Uterus (tissue), 2 donors: Measurements from ENCODE around the gene ORC5.

Experiments used
- CTCF ChIP-seq, 4 experiments: fragments of 200-600 bp in 2 of 4; fragments of 450-650 bp in 2 of 4; sonication (generic) in 2 of 4; IDR thresholded peaks; one replicate each; pipeline ENCODE4 v1.5.1; 2016 to 2019; ENCODE audit warnings: antibody characterized with exemption in 4 of 4, mild to moderate bottlenecking in 2 of 4, moderate library complexity in 1 of 4
- POLR2A ChIP-seq, 2 donors: fragments of 450-650 bp; IDR thresholded peaks; one replicate each; pipeline ENCODE4 v1.6.1; 2016; ENCODE audit warnings: antibody characterized with exemption in 2 of 2, mild to moderate bottlenecking in 1 of 2, moderate library complexity in 1 of 2

GRCh38 chr7:104111271-104111670 is 96.5 kb downstream of the ORC5 start:
- TF ChIP-seq CTCF (IDR thresholded peaks at IDR 0.05) (no peak), POLR2A (IDR thresholded peaks at IDR 0.05) (no peak)
